Measurements from ENCODE around the gene TNS4.
A peak's percentile ranks its signal among the peaks of the same experiment; 100 is the strongest.

TNS4 gene

DNA sequence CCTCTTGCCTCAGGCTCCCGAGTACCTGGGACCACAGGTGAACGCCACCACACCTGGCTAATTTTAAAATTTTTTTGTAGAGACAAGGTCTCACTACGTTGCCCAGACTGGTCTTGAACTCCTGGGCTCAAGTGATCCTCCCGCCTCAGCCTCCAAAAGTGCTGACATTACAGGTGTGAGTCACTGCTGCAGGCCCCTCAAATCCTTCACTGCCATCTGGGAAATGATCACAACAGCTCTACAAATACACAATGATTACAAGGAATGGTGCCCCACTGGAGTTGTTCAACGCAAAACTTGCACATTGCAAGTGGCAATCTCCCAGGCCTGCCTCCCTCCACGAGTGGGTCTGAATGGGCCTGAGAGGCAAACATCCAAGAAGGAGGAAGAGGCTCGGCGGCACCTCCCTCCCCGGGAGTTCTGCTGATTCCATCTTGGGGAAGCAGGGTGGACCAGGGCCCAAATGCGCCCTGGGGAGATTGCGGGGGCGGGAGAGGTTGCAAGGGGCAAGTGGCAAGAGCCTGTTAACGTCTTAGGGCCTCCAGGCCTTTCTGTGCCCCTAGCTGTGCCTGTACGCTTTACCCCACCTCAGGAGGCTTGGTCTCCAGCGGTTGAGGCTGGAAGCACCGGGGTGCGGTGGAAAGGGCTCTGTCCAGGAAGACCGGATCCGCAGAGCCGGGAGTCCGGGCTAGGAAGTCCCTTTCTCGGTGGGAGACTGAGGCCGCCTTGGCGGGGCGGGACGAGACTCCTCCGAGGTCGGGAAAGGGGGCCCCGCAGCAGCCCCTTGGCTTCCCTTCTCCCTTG is 58.8 kb downstream of the TNS4 start:
- TF ChIP-seq, protein P1, sequence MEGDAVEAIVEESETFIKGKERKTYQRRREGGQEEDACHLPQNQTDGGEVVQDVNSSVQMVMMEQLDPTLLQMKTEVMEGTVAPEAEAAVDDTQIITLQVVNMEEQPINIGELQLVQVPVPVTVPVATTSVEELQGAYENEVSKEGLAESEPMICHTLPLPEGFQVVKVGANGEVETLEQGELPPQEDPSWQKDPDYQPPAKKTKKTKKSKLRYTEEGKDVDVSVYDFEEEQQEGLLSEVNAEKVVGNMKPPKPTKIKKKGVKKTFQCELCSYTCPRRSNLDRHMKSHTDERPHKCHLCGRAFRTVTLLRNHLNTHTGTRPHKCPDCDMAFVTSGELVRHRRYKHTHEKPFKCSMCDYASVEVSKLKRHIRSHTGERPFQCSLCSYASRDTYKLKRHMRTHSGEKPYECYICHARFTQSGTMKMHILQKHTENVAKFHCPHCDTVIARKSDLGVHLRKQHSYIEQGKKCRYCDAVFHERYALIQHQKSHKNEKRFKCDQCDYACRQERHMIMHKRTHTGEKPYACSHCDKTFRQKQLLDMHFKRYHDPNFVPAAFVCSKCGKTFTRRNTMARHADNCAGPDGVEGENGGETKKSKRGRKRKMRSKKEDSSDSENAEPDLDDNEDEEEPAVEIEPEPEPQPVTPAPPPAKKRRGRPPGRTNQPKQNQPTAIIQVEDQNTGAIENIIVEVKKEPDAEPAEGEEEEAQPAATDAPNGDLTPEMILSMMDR (IDR thresholded peaks at IDR 0.05; ENCODE audit: extremely low read depth, insufficient read depth, missing control alignments): no peak
- DNase-seq (ENCODE audit: low spot score): no peak
- in situ Hi-C loops (cut with MboI; ENCODE audit: low pct_unique_long_range_greater_than_20kb, low sequenced_read_pairs, unreplicated experiment): no loop called here

DNA sequence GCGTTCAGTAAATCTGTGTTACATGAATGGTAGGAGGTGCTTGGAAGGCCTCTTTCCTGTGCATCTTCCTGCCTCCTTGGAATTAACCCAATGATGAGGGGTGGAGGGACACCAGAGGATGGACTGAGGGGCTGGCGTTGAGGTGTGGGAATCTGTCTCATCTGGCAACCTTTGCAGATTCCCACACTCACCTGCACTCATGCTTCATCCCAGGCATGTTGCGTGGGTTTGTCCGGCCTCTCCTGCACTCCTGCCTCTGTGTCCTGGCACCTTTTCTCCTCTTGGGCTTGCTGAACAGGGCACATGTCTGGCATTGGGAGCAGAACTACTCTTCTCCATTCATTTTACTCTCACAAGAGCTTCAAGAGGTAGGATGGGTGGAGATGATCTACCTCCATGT is 61.3 kb downstream of the TNS4 start:
- in situ Hi-C loops (cut with MboI; ENCODE audit: low pct_unique_long_range_greater_than_20kb, low sequenced_read_pairs, unreplicated experiment): no loop called here
- DNase-seq (ENCODE audit: low spot score): no peak

DNA sequence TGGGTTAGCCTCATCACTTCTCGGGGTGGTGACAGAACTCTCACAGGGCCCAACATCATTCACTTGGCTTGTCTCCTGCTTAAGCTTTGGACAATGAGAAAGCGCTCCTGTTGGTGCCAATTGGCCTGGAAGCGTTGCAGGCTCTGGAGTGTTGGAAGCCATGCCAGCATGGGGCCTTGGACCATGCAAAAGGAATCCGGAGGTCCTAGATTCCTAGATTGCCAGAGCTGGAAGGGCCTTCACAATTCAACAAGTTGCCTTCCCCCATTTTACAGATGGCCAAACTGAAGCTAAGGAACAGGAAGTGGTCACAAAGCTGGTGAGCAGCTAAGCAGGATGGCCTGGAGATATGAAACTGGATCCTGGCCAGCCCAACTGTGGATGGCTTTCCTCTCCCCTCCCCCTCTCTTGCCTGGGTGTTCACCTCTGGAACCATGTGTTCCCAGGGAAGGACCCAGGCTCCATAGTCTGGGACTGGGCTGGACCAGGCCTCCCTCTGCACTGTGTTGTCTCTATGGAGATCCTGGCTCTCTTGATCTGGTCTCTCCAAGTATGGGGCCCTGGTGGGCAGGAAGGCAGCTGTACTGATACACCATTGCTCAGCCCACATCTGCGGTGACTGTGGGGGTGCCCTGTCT is 64.2 kb downstream of the TNS4 start:
- no peak for DNase-seq (ENCODE audit: low spot score)
- in situ Hi-C loops (cut with MboI; ENCODE audit: low pct_unique_long_range_greater_than_20kb, low sequenced_read_pairs, unreplicated experiment): no loop called here
- TF ChIP-seq, protein P1 (IDR thresholded peaks at IDR 0.05; ENCODE audit: extremely low read depth, insufficient read depth, missing control alignments): no peak

More for the DNA sequence above, 61.3 kb downstream of the TNS4 start:
- TF ChIP-seq, protein P1 (IDR thresholded peaks at IDR 0.05; ENCODE audit: extremely low read depth, insufficient read depth, missing control alignments): no peak

DNA sequence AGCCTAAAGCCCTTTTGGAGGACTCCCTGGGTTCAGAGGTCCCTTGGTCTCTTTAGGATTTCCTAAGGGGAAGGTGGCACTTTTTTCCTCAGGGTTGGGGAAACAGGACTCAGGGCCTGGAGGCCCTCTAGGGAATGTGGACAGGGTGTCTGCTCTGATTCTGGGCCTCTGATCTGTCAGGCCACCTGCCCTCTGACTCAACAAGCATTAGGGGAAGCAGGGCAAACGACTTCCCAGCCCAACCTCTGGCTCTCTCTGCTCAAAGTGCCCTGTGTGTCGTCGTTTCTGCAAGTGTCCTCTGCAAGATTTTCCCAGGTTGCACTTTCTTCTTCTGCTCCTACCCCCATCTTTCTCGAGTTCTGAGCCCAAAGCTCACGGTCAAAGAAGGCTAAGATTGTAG is 64.8 kb downstream of the TNS4 start:
- in situ Hi-C loops (cut with MboI; ENCODE audit: low pct_unique_long_range_greater_than_20kb, low sequenced_read_pairs, unreplicated experiment): no loop called here
- TF ChIP-seq, protein P1 (IDR thresholded peaks at IDR 0.05; ENCODE audit: extremely low read depth, insufficient read depth, missing control alignments): no peak
- DNase-seq (ENCODE audit: low spot score): no peak

DNA sequence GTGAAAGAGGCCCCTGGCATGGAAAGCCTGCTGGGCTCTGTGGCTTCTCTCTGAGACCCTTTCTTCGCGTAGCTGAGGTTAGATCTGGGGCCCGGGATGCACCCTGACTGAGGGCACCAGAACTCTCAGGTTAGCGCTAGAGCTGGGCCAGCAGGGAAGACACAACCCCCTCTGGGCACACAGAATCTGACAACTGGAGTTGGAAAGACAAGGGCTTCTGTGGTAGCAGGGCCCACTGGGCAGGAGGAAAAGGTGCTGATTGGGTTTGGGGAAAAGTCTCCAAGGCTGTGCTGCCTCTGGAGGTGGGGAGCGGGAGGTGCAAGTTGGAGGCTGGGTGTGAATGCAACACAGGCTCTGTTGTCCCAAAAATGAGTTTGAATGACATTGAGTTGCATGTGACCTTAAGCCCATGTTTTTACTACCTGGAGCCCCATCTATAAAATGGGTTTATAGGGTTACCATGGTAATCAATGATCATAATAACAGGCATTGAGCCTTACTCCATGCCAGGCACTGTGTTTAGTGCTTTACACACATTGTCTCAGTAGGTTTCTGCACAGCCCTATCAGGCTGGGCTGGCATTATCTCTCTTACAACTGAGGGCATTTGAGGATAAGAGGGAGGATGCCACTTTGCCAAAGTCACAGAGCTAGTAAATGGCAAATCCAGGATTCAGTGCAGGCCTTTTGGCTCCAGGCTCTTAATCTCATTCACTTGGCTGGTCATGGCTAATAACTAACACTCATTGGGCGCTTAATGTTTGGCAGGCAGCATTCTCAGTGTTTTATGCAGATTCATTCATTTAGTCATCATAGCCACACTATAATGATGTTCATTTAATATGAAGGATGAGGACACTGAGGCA is 67.6 kb downstream of the TNS4 start:
- in situ Hi-C loops (cut with MboI; ENCODE audit: low pct_unique_long_range_greater_than_20kb, low sequenced_read_pairs, unreplicated experiment): no loop called here
- TF ChIP-seq, protein P1 (IDR thresholded peaks at IDR 0.05; ENCODE audit: extremely low read depth, insufficient read depth, missing control alignments): peak; percentile 49
- DNase-seq (ENCODE audit: low spot score): no peak

DNA sequence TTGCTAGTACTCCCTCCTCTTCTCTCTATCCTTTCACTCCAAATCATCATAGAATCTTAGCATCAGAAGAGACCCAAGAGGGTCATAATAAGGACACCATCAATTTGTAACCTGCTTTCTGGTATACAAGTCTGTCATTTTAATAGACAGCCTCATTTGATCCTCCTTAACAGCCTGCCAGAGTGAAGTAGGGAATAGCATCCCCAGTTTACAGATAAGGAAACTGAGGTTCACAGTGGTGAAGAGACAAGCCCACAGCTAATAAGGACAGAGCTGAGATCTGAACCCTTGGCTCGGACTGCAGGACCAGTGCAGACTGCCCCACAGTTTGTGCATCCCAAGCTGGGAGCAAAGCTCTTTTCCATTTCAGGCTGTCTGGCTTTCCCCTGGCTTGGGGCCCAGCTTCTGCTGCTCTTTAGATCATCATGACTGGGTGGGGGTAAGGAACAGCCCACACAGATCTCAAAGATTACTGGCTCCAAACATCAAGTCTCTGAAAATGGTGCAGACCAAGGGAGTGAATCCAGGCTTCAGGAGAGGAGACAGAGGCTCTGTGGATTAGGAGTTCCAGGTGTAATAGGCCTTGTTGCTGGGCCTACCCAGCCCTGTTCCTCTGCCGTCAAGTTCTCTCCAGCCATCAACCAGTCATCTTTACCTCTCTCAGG is 68.4 kb downstream of the TNS4 start:
- DNase-seq (ENCODE audit: low spot score): no peak

More for the DNA sequence above, 68.4 kb downstream of the TNS4 start:
- in situ Hi-C loops (cut with MboI; ENCODE audit: low pct_unique_long_range_greater_than_20kb, low sequenced_read_pairs, unreplicated experiment): no loop called here
- TF ChIP-seq, protein P1 (IDR thresholded peaks at IDR 0.05; ENCODE audit: extremely low read depth, insufficient read depth, missing control alignments): no peak

Data from GM13977 (cell line).